ENCODE measurements around the gene GAB2. TPM values are rescaled to one million over a fixed set of nuclear protein-coding genes. Genes with fewer than 3 reads are reported as not detected.

Gene GAB2
- total and polyA plus RNA-seq, 2 experiments from 2014 or later: 4.9 to 10.2 TPM

DNA sequence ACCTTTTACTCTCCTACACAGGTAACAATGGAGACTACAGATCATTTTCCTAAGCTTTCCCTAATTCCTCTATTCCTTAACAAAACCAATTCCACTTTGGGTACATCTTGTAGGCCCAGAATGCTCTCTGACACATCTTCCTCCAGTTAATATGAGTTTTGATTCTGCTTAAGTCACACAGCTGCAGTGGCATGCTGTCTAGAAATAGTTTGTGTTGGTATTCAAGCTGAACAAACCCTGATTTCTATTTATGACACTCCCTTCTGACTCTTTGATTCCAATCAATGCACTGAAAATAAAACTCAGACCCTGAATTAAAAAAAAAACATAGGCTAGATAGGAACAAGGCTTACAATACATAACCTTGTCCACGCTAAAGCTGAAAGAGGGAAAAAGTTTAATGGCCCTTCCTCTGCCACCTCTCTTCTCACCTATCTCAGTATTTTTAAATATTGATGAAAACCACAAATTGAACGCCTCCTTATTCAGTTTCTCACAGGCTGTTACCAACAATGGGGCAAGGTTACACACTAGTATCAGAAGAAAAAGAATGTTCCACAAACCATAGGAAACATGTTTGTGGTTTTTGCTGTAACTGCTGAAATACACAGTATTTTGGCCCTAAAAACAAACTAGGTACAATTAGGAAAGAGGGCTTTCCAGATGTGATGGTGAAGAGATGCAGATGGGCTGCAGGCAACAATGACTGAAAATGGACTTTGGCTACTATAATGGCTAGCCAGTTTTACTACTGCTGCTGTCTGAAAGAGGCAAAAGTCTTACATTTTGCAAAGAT is 35.7 kb upstream of the GAB2 start:
- Histone ChIP-seq H4K20me1 (ENCODE audit: insufficient read depth, poor library complexity, severe bottlenecking) (no peaks in the 10 kb centered on the region), H3K9me3 (ENCODE audit: low read depth) (no peaks in the 10 kb centered on the region), H3K36me3 (replicated peaks; ENCODE audit: insufficient read depth, low read depth) (no peaks in the 10 kb centered on the region), H3K9me2 (replicated peaks; ENCODE audit: insufficient read depth) (no peaks in the 10 kb centered on the region), H3K4me1 (ENCODE audit: insufficient read depth) (no peaks in the 10 kb centered on the region), H3K27ac (no peak overlapping the region), H2AFZ (no peak overlapping the region), H3K4me2 (no peak overlapping the region), H3K27me3 (no peaks in the 10 kb centered on the region), H3K4me3 (no peak overlapping the region), H3K79me2 (no peaks in the 10 kb centered on the region)
- TF ChIP-seq EZH2 (IDR thresholded peaks at IDR 0.05; ENCODE audit: borderline replicate concordance) (no peak), EZH2phosphoT487 (IDR thresholded peaks at IDR 0.05; ENCODE audit: low read depth, severe bottlenecking, unreplicated experiment) (no peak)
- TF ChIP-seq, protein P1, sequence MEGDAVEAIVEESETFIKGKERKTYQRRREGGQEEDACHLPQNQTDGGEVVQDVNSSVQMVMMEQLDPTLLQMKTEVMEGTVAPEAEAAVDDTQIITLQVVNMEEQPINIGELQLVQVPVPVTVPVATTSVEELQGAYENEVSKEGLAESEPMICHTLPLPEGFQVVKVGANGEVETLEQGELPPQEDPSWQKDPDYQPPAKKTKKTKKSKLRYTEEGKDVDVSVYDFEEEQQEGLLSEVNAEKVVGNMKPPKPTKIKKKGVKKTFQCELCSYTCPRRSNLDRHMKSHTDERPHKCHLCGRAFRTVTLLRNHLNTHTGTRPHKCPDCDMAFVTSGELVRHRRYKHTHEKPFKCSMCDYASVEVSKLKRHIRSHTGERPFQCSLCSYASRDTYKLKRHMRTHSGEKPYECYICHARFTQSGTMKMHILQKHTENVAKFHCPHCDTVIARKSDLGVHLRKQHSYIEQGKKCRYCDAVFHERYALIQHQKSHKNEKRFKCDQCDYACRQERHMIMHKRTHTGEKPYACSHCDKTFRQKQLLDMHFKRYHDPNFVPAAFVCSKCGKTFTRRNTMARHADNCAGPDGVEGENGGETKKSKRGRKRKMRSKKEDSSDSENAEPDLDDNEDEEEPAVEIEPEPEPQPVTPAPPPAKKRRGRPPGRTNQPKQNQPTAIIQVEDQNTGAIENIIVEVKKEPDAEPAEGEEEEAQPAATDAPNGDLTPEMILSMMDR (IDR thresholded peaks at IDR 0.05; ENCODE audit: poor library complexity): no peak
- WGBS (ENCODE audit: low lambda C conversion rate, missing lambda C conversion rate): 100% methylated on average over 2 of the region's 2 CpGs
- no peak for DNase-seq (ENCODE audit: low spot score)

- Histone ChIP-seq H3K4me1 (ENCODE audit: insufficient read depth) (no peaks in the 10 kb centered on the region), H3K4me2 (no peak overlapping the region), H3K36me3 (replicated peaks; ENCODE audit: insufficient read depth, low read depth) (no peaks in the 10 kb centered on the region), H3K9me2 (replicated peaks; ENCODE audit: insufficient read depth) (no peaks in the 10 kb centered on the region), H3K9me3 (ENCODE audit: low read depth) (no peaks in the 10 kb centered on the region), H2AFZ (no peak overlapping the region), H4K20me1 (ENCODE audit: insufficient read depth, poor library complexity, severe bottlenecking) (no peaks in the 10 kb centered on the region), H3K79me2 (no peaks in the 10 kb centered on the region), H3K27me3 (no peaks in the 10 kb centered on the region), H3K4me3 (no peak overlapping the region), H3K27ac (no peak overlapping the region)
- no peak for DNase-seq (ENCODE audit: low spot score)
- TF ChIP-seq, protein P1 (IDR thresholded peaks at IDR 0.05; ENCODE audit: poor library complexity): no peak
- no peak for TF ChIP-seq EZH2phosphoT487 (IDR thresholded peaks at IDR 0.05; ENCODE audit: low read depth, severe bottlenecking, unreplicated experiment)
- no peak for TF ChIP-seq EZH2 (IDR thresholded peaks at IDR 0.05; ENCODE audit: borderline replicate concordance)
- 96% methylated on average over 5 of the region's 5 CpGs for WGBS (ENCODE audit: low lambda C conversion rate, missing lambda C conversion rate)
Measured at GRCh38 chr11:78451371-78452150, 33.9 kb upstream of the GAB2 start.

DNA sequence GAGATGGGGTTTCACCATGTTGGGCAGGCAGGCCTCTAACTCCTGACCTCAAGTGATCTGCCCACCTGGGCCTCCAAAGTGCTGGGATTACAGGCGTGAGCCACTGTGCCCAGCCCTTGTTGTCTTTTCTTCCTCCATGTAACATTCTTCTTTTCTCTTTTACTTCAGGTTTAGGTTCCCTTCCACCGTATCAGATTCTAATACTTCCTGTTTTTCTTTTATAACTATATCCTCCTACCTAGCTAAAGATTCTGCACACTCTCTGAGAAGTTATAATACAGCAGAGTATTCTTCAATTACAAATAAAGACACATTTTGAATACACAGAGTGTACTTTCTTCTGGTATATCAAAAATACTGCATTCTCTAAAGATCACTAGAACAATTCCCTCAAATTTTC is 33.2 kb upstream of the GAB2 start:
- WGBS (ENCODE audit: low lambda C conversion rate, missing lambda C conversion rate): 90% methylated on average over 2 of the region's 2 CpGs
- no peaks in the 10 kb centered on the region for H4K20me1 ChIP-seq (ENCODE audit: insufficient read depth, poor library complexity, severe bottlenecking)
- H3K36me3 ChIP-seq (replicated peaks; ENCODE audit: insufficient read depth, low read depth): no peaks in the 10 kb centered on the region
- no peak overlapping the region for H3K4me2 ChIP-seq
- H3K79me2 ChIP-seq: no peaks in the 10 kb centered on the region
- no peak overlapping the region for H2AFZ ChIP-seq
- no peaks in the 10 kb centered on the region for H3K4me1 ChIP-seq (ENCODE audit: insufficient read depth)
- no peak for DNase-seq (ENCODE audit: low spot score)
- H3K9me3 ChIP-seq (ENCODE audit: low read depth): no peaks in the 10 kb centered on the region
- H3K4me3 ChIP-seq: no peak overlapping the region
- no peak overlapping the region for H3K27ac ChIP-seq
- TF ChIP-seq, protein P1 (IDR thresholded peaks at IDR 0.05; ENCODE audit: poor library complexity): no peak
- no peaks in the 10 kb centered on the region for H3K9me2 ChIP-seq (replicated peaks; ENCODE audit: insufficient read depth)
- no peaks in the 10 kb centered on the region for H3K27me3 ChIP-seq

Data from hepatocyte (in vitro differentiated cells).